CD4-positive, alpha-beta T cell (primary cell): ENCODE measurements around the gene PLXNC1. TPM values are rescaled to one million over a fixed set of nuclear protein-coding genes. Genes with fewer than 3 reads are reported as not detected.

ENCODE experiments used
- ATAC-seq: fragments of 200-7000 bp; cut with Tn5 transposase; one replicate; pipeline ENCODE4 v1.10.0; 2022; ENCODE audit warnings: mild to moderate bottlenecking; ENCODE audit not compliant: poor library complexity
- CTCF ChIA-PET: fragments of 350-600 bp; sonication (Branson Sonifier 250); formaldehyde crosslinking; loops from one replicate; lab custom pipeline; 2021; ENCODE audit warnings: antibody characterized with exemption, inconsistent platforms; lab: Charles Lee
- POLR2A ChIA-PET: fragments of 350-600 bp; sonication (Branson Sonifier 250); formaldehyde crosslinking; loops from one replicate; lab custom pipeline; 2021; ENCODE audit warnings: antibody characterized with exemption, inconsistent platforms; lab: Charles Lee
- DNase-seq, 14 experiments: peaks; one replicate each; pipeline ENCODE4 v3.0.0-alpha.2; 2013 to 2020; ENCODE audit warnings: mixed read lengths in 2 of 14
- H3K27ac ChIP-seq, 2 donors: one replicate each; pipeline versions ENCODE4 v1.5.1 to v1.7.0; 2013; ENCODE audit warnings: low read length in 2 of 2, low read depth in 1 of 2, mild to moderate bottlenecking in 1 of 2
- H3K27me3 ChIP-seq, 2 experiments: 1 replicate in 1 of 2; 2 replicates in 1 of 2; pipeline versions ENCODE4 v1.6.1 to v1.7.0; 2013; ENCODE audit warnings: low read length in 2 of 2, control low read depth in 1 of 2, mild to moderate bottlenecking in 1 of 2, moderate library complexity in 1 of 2; ENCODE audit not compliant: insufficient read depth in 2 of 2, control insufficient read depth in 1 of 2
- H3K36me3 ChIP-seq: one replicate; pipeline ENCODE4 v1.6.1; 2013; ENCODE audit warnings: low read length, control low read depth; ENCODE audit not compliant: insufficient read depth
- H3K4me1 ChIP-seq: one replicate; pipeline ENCODE4 v1.6.1; 2013; ENCODE audit warnings: low read length, control low read depth; ENCODE audit not compliant: insufficient read depth
- H3K4me3 ChIP-seq: one replicate; pipeline ENCODE4 v1.5.1; 2013; ENCODE audit warnings: mild to moderate bottlenecking, low read length, moderate library complexity
- H3K9me3 ChIP-seq, 2 experiments: 1 replicate in 1 of 2; 2 replicates in 1 of 2; pipeline versions ENCODE4 v1.6.1 to v1.7.0; 2013; ENCODE audit warnings: low read length in 2 of 2, mild to moderate bottlenecking in 2 of 2, control low read depth in 1 of 2, moderate library complexity in 1 of 2; ENCODE audit not compliant: control insufficient read depth in 1 of 2, insufficient read depth in 1 of 2
- H3K27ac Mint-ChIP-seq: one replicate; pipeline ENCODE4 v1.8.0; 2020; ENCODE audit warnings: mixed read lengths
- H3K27me3 Mint-ChIP-seq: one replicate; pipeline ENCODE4 v1.8.0; 2021; ENCODE audit warnings: mixed read lengths
- H3K36me3 Mint-ChIP-seq: one replicate; pipeline ENCODE4 v1.8.0; 2021; ENCODE audit warnings: low read depth, mixed read lengths
- H3K4me1 Mint-ChIP-seq: one replicate; pipeline ENCODE4 v1.8.0; 2021; ENCODE audit warnings: low read depth, mixed read lengths
- H3K4me3 Mint-ChIP-seq: one replicate; pipeline ENCODE4 v1.8.0; 2020; ENCODE audit warnings: mild to moderate bottlenecking, mixed read lengths
- H3K9me3 Mint-ChIP-seq: one replicate; pipeline ENCODE4 v1.8.0; 2020; ENCODE audit warnings: mixed read lengths
- CTCF ChIP-seq: fragments of 200-600 bp; IDR thresholded peaks from one replicate; pipeline ENCODE4 v1.8.0; 2022; ENCODE audit warnings: antibody characterized with exemption, mild to moderate bottlenecking
- intact Hi-C, 2 experiments: fragments of 100-400 bp; cut with DNase I in 1 of 2; cut with micrococcal nuclease in 1 of 2; formaldehyde crosslinking; loops; one replicate each; pipeline versions ENCODE4 v1.15.1 to v1.9.0; 2023 to 2025; cut with DNase I, micrococcal nuclease
- total RNA-seq, 174 experiments: library from RNA in 2 of 174; stranded (reverse) in 2 of 174; gene quantifications; one replicate each; pipeline ENCODE4 v1.2.3 and lab custom pipeline; 2021 to 2026

The PLXNC1 gene
- total RNA-seq, 2 experiments from 2014 or later: 5.2 to 5.3 TPM

- no peak overlapping the region for H3K4me3 ChIP-seq
- ATAC-seq: no peak
- no peak overlapping the region for H3K27ac ChIP-seq
- H3K4me1 ChIP-seq: peaks cover 14% of the 10 kb centered on the region
- Mint-ChIP-seq H3K4me1 (peaks cover 12% of the 10 kb centered on the region), H3K9me3 (no peaks in the 10 kb centered on the region), H3K4me3 (no peak overlapping the region), H3K36me3 (peaks cover 36% of the 10 kb centered on the region), H3K27me3 (no peaks in the 10 kb centered on the region), H3K27ac (no peak overlapping the region)
- CTCF ChIA-PET: no interaction called here
- TF ChIP-seq CTCF: no peak
- no peak for DNase-seq
- no peaks in the 10 kb centered on the region for H3K9me3 ChIP-seq
- H3K27me3 ChIP-seq: no peaks in the 10 kb centered on the region
- peaks cover 14% of the 10 kb centered on the region for H3K36me3 ChIP-seq
- intact Hi-C loops: no loop called here
- POLR2A ChIA-PET: no interaction called here
Measured at GRCh38 chr12:94228488-94228907, 80.1 kb downstream of the PLXNC1 start.

GRCh38 chr12:94229902-94230301 is 81.5 kb downstream of the PLXNC1 start:
- Histone ChIP-seq H3K9me3 (no peaks in the 10 kb centered on the region), H3K4me1 (peaks cover 14% of the 10 kb centered on the region), H3K4me3 (no peak overlapping the region), H3K27ac (no peak overlapping the region), H3K27me3 (no peaks in the 10 kb centered on the region), H3K36me3 (peaks cover 14% of the 10 kb centered on the region)
- H3K27ac Mint-ChIP-seq: no peak overlapping the region
- peaks cover 28% of the 10 kb centered on the region for H3K36me3 Mint-ChIP-seq
- no peak for ATAC-seq
- peaks cover 12% of the 10 kb centered on the region for H3K4me1 Mint-ChIP-seq
- H3K4me3 Mint-ChIP-seq: no peak overlapping the region
- no peaks in the 10 kb centered on the region for H3K9me3 Mint-ChIP-seq
- no peak for TF ChIP-seq CTCF
- intact Hi-C loops: no loop called here
- ChIA-PET CTCF (no interaction called here), POLR2A (interaction anchor here (0.6 to 1.6 kb wide), 2 partner anchors 21 to 33 kb away, joined by 3 to 4 read pairs; no protein-coding TSS in a partner anchor)
- no peak for DNase-seq
- no peaks in the 10 kb centered on the region for H3K27me3 Mint-ChIP-seq

GRCh38 chr12:94230357-94230905 is 82.1 kb downstream of the PLXNC1 start:
- DNase-seq (peak in 1 of 14 experiments; percentile 8), ATAC-seq (peak; percentile 41)
- H3K36me3 Mint-ChIP-seq: peaks cover 28% of the 10 kb centered on the region
- ChIA-PET POLR2A (interaction anchor here (0.6 to 1.6 kb wide), 2 partner anchors 32 to 975 kb away, joined by 4 read pairs; no protein-coding TSS in a partner anchor), CTCF (no interaction called here)
- H3K9me3 ChIP-seq: no peaks in the 10 kb centered on the region
- H3K4me3 ChIP-seq: no peak overlapping the region
- no peak for TF ChIP-seq CTCF
- no peaks in the 10 kb centered on the region for H3K27me3 ChIP-seq
- H3K27ac Mint-ChIP-seq: peak overlapping the region; percentile 50
- H3K36me3 ChIP-seq: peaks cover 13% of the 10 kb centered on the region
- intact Hi-C loops: no loop called here
- H3K4me1 ChIP-seq: peaks cover 14% of the 10 kb centered on the region
- no peak overlapping the region for H3K4me3 Mint-ChIP-seq
- no peaks in the 10 kb centered on the region for H3K9me3 Mint-ChIP-seq
- H3K27ac ChIP-seq: no peak overlapping the region
- H3K4me1 Mint-ChIP-seq: peaks cover 12% of the 10 kb centered on the region
- H3K27me3 Mint-ChIP-seq: no peaks in the 10 kb centered on the region
